Mammary epithelial cell (primary cell): ENCODE data around the gene MOB3B.

ENCODE experiments used
- EZH2 ChIP-seq: IDR thresholded peaks from 2 replicates; pipeline ENCODE4 v1.6.1; 2012; ENCODE audit warnings: low read length, inconsistent platforms, borderline replicate concordance
- TF ChIP-seq, protein P1 (sequence below), 2 donors: IDR thresholded peaks in 1 of 2; conservative IDR thresholded peaks in 1 of 2; 2 replicates each; pipeline ENCODE4 v1.5.1; 2011 to 2012; ENCODE audit warnings: inconsistent platforms in 2 of 2, low read length in 2 of 2, mild to moderate bottlenecking in 2 of 2, control low read depth in 1 of 2, low read depth in 1 of 2; ENCODE audit not compliant: insufficient read depth in 1 of 2; ENCODE audit errors: extremely low read depth in 1 of 2

DNA sequence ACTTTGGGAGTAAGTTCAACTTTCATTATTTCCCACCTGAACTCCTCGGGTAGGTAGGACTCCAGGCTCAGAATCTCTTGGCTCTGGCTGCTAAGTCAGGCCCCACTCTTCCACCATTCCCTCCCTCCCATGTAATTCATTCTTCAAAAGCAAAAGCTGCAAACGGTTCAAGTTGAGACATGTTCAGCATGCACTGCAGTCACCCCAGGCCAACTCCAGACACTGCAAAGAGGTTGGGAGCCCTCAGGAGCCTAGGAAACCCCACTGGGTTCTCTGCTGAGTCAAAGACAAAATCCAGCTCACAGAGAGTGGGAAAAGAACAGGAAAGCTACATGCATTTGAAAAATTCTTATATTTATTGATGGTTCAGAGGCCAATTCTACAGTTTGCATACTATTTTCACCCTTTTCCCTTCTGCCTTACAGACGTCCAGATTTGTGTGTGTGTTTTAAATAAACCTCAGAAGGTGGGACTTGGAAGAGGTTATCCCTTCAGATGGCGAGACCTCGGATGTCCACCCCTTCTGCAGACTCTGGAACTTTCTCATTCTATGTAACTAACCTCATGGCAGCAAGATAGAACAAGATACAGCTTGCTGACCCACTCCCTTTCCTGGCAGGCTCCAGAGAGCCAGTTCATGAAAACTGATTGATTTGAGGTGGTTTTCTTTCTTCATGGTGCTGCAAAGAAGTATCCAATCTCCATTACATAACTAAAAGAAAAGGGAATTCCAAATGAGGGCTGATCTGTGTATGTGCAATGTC lies 167.0 kb downstream of the MOB3B start:
- TF ChIP-seq, protein P1, sequence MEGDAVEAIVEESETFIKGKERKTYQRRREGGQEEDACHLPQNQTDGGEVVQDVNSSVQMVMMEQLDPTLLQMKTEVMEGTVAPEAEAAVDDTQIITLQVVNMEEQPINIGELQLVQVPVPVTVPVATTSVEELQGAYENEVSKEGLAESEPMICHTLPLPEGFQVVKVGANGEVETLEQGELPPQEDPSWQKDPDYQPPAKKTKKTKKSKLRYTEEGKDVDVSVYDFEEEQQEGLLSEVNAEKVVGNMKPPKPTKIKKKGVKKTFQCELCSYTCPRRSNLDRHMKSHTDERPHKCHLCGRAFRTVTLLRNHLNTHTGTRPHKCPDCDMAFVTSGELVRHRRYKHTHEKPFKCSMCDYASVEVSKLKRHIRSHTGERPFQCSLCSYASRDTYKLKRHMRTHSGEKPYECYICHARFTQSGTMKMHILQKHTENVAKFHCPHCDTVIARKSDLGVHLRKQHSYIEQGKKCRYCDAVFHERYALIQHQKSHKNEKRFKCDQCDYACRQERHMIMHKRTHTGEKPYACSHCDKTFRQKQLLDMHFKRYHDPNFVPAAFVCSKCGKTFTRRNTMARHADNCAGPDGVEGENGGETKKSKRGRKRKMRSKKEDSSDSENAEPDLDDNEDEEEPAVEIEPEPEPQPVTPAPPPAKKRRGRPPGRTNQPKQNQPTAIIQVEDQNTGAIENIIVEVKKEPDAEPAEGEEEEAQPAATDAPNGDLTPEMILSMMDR (conservative IDR thresholded peaks at IDR 0.05 in 1 of 2, IDR thresholded peaks at IDR 0.05 in 1 of 2; ENCODE audit: extremely low read depth in 1 of 2, insufficient read depth in 1 of 2, low read depth in 1 of 2, low read length in 2 of 2): no peak
- no peak for TF ChIP-seq EZH2
